ENCODE results near the gene PTPRU.
A peak's percentile ranks its signal among the peaks of the same experiment; 100 is the strongest.

PTPRU gene

DNA sequence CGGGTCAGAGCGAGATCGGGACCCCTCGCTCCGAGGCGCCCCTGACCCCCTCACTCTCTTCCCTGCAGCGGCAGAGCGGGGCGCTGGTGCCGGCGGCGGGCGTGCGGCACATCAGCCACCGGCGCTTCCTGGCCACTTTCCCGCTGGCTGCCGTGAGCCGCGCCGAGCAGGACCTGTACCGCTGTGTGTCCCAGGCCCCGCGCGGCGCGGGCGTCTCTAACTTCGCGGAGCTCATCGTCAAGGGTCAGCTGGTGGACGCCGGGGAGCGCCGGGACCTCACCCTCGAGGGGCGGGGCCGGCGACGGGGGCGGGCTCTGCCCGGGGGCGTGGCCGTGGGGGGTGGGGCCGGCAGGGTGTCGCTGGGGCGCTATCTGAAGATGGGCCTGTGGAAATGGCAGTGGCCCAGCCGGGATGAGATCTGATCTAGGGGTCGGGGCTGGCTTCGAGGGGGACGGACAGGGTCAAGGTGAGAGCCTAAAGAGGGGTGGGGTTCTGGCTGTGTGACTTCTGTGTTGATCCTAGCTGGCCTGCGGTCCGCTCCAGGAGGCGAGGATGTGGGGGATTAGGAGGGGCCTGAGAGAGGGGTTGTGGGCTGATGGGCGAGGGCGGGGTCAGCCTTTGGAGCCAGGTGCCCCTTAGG lies 23.6 kb downstream of the PTPRU start:
- ATAC-seq = peak; percentile 53
- DNase-seq = peak; percentile 49
- Mint-ChIP-seq H3K27ac (no peak overlapping the region), H3K36me3 (ENCODE audit: low read depth) (no peaks in the 10 kb centered on the region), H3K4me3 (peak overlapping the region; percentile 62), H3K27me3 (peaks cover 49% of the 10 kb centered on the region), H3K4me1 (peaks cover 5% of the 10 kb centered on the region), H3K9me3 (no peaks in the 10 kb centered on the region)

DNA sequence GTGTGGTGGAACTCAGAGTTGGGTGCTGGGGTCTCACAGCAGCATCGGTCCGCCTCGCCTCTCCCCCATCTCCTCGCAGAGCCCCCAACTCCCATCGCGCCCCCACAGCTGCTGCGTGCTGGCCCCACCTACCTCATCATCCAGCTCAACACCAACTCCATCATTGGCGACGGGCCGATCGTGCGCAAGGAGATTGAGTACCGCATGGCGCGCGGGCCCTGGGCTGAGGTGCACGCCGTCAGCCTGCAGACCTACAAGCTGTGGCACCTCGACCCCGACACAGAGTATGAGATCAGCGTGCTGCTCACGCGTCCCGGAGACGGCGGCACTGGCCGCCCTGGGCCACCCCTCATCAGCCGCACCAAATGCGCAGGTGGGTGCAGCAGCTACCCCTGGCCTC lies 24.2 kb downstream of the PTPRU start:
- Mint-ChIP-seq H3K27ac (no peak overlapping the region), H3K4me1 (peaks cover 5% of the 10 kb centered on the region), H3K9me3 (no peaks in the 10 kb centered on the region), H3K36me3 (ENCODE audit: low read depth) (no peaks in the 10 kb centered on the region), H3K27me3 (peaks cover 50% of the 10 kb centered on the region), H3K4me3 (peak overlapping the region; percentile 62)
- ATAC-seq (no peak), DNase-seq (no peak)

DNA sequence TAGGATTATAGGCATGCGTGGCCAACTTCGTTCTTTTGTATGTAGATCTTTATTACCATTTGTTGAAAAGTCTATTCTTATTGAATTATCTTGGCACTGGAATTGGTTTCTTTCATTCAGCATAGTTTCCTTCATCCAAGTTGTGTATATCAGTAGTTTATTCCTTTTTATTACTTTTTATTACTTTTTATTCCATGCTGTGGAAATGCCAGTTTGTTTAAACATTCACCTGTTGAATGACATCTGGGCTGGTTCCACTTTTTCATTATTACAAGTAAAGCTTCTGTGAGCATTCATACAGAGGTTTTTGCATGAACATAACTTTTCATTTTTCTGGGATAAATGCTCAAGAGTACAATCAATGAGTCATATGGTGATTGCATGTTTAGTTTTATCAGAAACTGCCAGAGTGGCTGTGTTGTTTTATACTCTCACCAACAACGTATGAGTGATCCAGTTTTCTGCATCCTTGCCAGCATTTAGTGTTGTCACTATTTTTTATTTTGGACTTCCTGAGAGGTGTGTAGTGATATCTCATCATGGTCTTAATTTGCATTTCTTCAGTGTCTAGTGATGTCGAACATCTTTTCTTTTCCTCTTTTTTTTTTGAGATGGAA lies 28.6 kb downstream of the PTPRU start:
- no peak for ATAC-seq
- H3K27me3 Mint-ChIP-seq = peaks cover 61% of the 10 kb centered on the region
- H3K4me3 Mint-ChIP-seq = no peak overlapping the region
- DNase-seq = no peak
- H3K27ac Mint-ChIP-seq = no peak overlapping the region
- peaks cover 5% of the 10 kb centered on the region for H3K4me1 Mint-ChIP-seq
- H3K9me3 Mint-ChIP-seq = no peaks in the 10 kb centered on the region
- H3K36me3 Mint-ChIP-seq (ENCODE audit: low read depth) = no peaks in the 10 kb centered on the region

DNA sequence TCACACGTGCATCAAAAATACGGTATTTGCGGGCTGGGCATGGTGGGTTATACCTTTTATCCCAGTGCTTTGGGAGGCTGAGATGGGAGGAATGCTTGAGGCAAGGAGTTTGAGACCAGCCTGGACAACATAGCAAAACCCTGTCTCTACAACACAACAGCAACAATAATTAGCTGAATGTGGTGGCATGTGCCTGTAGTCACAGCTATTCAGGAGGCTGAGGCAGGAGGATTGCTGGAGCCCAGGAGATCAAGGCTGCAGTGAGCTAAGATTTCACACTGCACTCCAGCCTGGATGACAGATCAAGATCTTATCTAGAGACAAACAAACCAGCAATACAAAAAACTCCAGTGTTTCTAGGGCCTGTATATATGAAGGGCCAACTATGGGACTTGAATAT lies 30.6 kb downstream of the PTPRU start:
- no peak overlapping the region for H3K27ac Mint-ChIP-seq
- no peaks in the 10 kb centered on the region for H3K4me1 Mint-ChIP-seq
- no peaks in the 10 kb centered on the region for H3K9me3 Mint-ChIP-seq
- no peak overlapping the region for H3K4me3 Mint-ChIP-seq
- DNase-seq = no peak
- H3K36me3 Mint-ChIP-seq (ENCODE audit: low read depth) = no peaks in the 10 kb centered on the region
- no peak for ATAC-seq
- peaks cover 49% of the 10 kb centered on the region for H3K27me3 Mint-ChIP-seq

DNA sequence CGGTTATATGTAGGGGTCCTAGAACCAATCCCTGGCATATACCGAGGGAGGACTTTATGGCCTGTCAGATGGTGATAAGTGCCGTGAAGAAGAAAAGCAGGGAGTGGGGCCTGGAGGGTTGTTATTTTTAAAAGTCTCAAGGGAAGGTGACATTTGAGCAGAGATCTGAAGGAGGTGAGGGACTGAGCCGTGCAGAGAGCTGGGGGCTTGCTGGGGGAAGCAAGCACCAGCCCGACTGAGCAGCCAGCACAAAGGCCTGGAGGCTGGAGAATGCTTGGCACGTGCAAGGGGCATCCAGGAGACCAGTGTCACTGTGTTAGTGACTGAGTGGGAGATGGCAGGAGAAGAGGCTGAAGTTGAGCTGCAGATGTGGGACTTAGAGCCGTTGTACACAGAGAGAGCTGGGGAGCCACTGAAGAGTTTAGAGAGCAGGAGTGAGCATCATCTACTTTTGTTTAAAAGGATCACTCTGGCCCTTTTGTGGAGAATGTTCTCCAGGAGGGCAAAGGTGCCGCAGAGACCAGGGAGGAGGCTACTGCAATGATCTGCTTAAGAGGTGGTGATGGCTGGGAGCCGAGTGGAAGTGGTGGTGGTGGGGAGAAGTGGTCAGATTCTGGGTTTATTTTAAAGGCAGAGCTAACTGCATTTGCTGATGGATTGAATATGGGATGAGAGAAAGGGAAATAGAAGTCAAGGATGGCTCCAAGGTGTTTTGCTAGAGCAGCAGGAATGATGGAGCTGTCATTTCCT lies 31.2 kb downstream of the PTPRU start:
- Mint-ChIP-seq H3K4me1 (no peaks in the 10 kb centered on the region), H3K9me3 (no peaks in the 10 kb centered on the region), H3K4me3 (no peak overlapping the region), H3K36me3 (ENCODE audit: low read depth) (no peaks in the 10 kb centered on the region), H3K27ac (no peak overlapping the region), H3K27me3 (peaks cover 45% of the 10 kb centered on the region)
- DNase-seq (no peak), ATAC-seq (no peak)

DNA sequence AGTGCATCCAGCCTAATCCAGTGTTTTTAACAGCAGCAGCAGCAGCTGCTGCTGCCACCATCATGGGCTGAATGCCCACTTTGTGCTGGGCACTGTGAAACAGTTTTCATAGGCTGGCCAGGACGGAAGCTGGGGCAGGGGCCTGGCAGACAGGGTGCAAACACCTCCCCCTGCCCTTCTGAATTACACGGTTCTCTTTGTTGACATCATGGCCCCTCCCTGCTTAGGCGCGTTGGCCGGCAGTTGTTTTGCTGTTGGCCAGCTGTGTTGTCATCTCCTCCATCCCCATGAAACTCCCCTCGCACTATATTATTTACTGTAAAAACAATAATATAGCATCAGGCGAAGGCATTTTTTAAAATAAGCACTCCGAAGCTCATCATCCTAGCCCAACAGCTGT lies 33.1 kb downstream of the PTPRU start:
- ATAC-seq (no peak), DNase-seq (no peak)
- Mint-ChIP-seq H3K4me3 (no peak overlapping the region), H3K36me3 (ENCODE audit: low read depth) (no peaks in the 10 kb centered on the region), H3K4me1 (no peaks in the 10 kb centered on the region), H3K27ac (no peak overlapping the region), H3K9me3 (no peaks in the 10 kb centered on the region), H3K27me3 (peaks cover 43% of the 10 kb centered on the region)

DNA sequence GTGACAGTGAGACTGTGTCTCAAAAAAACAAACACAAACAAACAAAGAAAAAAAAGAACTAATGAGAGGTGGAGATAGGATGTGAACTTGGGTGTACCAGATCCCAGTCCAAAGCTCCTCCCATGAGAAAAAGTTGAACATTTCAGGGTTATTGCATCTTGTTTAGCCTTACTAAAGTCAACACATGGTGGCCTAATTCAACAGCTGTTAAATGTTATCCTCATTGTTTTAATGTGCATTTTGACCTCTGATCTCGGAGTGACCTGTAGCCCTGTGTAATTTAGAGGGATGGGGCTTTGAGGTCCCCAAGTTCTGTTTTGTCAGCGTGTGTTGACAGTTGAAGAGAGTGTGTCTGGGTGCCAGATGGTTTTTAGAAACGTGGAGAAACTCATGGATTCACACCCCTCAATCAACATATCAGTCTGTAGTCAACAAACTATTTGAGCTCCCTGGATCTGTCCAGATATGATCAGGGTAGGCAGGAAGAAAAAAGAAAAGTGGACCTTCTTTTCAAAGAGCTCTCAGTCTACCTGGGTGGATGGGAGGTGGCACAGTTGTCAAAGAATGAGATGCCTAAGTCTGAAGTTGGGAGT lies 34.7 kb downstream of the PTPRU start:
- H3K9me3 Mint-ChIP-seq = no peaks in the 10 kb centered on the region
- DNase-seq = no peak
- H3K27ac Mint-ChIP-seq = no peak overlapping the region
- H3K36me3 Mint-ChIP-seq (ENCODE audit: low read depth) = no peaks in the 10 kb centered on the region
- no peaks in the 10 kb centered on the region for H3K4me1 Mint-ChIP-seq
- no peak for ATAC-seq
- peaks cover 37% of the 10 kb centered on the region for H3K27me3 Mint-ChIP-seq
- H3K4me3 Mint-ChIP-seq = no peak overlapping the region

DNA sequence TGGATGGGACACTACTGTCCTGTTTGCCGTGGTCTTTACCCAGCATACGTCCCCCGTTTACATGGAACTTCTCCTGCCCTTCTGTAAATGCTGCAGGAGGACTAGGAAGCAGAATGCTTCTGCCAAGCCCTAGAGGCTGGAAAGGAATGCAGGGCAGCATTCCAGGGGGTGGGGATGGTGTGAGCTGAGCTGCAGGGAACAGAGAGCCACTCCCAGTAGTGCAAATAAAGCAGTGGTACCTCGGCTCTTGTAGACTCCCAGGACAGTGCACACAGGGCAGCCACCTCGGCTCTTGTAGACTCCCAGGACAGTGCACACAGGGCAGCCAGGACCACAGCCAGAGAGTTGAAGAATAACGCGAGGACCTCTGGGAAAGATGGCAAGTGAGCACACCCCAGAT lies 35.4 kb downstream of the PTPRU start:
- Mint-ChIP-seq H3K9me3 (no peaks in the 10 kb centered on the region), H3K27me3 (peaks cover 31% of the 10 kb centered on the region), H3K36me3 (ENCODE audit: low read depth) (no peaks in the 10 kb centered on the region), H3K4me1 (no peaks in the 10 kb centered on the region), H3K4me3 (no peak overlapping the region), H3K27ac (no peak overlapping the region)
- DNase-seq (no peak), ATAC-seq (no peak)

DNA sequence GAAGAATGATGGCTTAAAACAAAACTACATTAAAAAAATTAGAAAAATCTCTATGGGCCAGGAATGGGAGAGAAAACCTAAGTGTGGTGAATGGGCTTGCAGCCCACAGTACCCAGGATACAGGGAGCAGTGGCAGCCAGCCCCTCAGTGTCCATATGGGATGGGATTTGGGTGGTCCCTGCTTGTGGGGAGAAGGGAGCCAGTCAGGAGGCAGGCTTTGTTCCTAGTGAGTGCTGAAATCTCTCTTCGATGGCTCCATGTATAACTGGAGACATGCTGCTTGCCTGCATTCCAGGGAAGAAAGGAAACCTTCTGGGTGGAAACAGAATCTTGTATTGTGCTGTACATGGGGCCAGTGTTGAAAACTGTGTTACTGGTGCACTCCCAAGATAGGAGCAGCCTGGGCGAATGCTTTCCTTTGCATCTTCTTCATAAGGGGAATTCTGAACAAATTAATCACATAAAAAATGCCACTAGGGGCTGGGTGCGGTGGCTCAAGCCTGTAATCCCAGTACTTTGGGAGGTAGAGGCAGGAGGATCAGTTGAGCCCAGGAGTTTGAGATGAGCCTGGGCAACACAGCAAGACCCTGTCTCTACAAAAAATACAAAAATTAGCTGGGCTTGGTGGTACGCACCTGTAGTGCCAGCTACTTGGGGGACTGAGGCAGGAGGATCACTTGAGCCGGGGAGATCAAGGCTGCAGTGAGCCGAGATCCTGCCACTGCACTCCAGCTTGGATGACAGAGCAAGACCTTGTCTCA lies 36.0 kb downstream of the PTPRU start:
- no peaks in the 10 kb centered on the region for H3K9me3 Mint-ChIP-seq
- ATAC-seq = no peak
- DNase-seq = no peak
- H3K27me3 Mint-ChIP-seq = peaks cover 25% of the 10 kb centered on the region
- H3K27ac Mint-ChIP-seq = no peak overlapping the region
- H3K36me3 Mint-ChIP-seq (ENCODE audit: low read depth) = no peaks in the 10 kb centered on the region
- no peak overlapping the region for H3K4me3 Mint-ChIP-seq
- H3K4me1 Mint-ChIP-seq = no peaks in the 10 kb centered on the region

DNA sequence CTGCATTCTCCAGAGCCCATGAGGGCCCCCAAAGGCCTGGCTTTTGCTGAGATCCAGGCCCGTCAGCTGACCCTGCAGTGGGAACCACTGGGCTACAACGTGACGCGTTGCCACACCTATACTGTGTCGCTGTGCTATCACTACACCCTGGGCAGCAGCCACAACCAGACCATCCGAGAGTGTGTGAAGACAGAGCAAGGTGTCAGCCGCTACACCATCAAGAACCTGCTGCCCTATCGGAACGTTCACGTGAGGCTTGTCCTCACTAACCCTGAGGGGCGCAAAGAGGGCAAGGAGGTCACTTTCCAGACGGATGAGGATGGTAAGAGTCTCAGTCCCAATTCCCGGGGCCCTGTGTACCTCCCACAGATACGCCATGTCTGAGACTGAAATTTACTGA lies 39.1 kb downstream of the PTPRU start:
- Mint-ChIP-seq H3K36me3 (ENCODE audit: low read depth) (no peaks in the 10 kb centered on the region), H3K9me3 (no peaks in the 10 kb centered on the region), H3K4me3 (no peak overlapping the region), H3K4me1 (no peaks in the 10 kb centered on the region), H3K27ac (no peak overlapping the region), H3K27me3 (peaks cover 12% of the 10 kb centered on the region)
- no peak for DNase-seq
- ATAC-seq = no peak

DNA sequence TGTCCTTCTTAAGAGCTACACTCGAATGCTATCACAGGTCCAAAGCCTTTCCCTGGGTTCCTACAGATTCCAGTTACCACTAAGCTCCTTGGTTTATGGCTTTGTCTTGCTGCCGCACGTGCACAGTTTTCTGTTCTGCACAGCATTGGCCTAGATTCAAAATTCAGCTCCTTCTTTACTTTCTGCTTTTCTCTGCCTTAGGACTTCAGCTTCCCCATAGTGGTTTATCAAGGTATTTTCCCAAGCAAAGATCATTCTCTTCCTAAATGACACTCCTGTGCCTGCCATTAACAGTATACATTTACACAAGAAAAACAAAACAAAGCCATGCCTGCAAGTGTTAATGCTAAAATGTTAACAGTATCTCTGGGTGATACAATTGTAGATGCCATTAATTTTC lies 41.8 kb downstream of the PTPRU start:
- Mint-ChIP-seq H3K4me1 (no peaks in the 10 kb centered on the region), H3K27ac (no peak overlapping the region), H3K4me3 (no peak overlapping the region), H3K9me3 (no peaks in the 10 kb centered on the region), H3K27me3 (peaks cover 3% of the 10 kb centered on the region), H3K36me3 (ENCODE audit: low read depth) (no peaks in the 10 kb centered on the region)
- ATAC-seq = no peak
- no peak for DNase-seq

DNA sequence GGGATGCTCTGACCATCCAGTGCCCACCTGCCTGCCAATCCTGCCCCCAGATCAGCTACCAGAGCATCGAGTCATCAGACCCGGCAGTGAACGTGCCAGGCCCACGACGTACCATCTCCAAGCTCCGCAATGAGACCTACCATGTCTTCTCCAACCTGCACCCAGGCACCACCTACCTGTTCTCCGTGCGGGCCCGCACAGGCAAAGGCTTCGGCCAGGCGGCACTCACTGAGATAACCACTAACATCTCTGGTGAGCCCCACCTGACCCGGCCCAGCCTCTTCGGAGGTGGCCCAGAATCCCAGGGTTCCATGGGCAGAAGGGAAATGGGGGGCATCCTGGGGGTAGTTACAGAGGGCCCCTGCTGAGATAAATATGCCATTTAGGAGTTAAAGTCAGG lies 43.1 kb downstream of the PTPRU start:
- Mint-ChIP-seq H3K27me3 (peaks cover 3% of the 10 kb centered on the region), H3K9me3 (no peaks in the 10 kb centered on the region), H3K36me3 (ENCODE audit: low read depth) (no peaks in the 10 kb centered on the region), H3K4me3 (no peak overlapping the region), H3K27ac (no peak overlapping the region), H3K4me1 (peaks cover 3% of the 10 kb centered on the region)
- no peak for DNase-seq
- no peak for ATAC-seq

DNA sequence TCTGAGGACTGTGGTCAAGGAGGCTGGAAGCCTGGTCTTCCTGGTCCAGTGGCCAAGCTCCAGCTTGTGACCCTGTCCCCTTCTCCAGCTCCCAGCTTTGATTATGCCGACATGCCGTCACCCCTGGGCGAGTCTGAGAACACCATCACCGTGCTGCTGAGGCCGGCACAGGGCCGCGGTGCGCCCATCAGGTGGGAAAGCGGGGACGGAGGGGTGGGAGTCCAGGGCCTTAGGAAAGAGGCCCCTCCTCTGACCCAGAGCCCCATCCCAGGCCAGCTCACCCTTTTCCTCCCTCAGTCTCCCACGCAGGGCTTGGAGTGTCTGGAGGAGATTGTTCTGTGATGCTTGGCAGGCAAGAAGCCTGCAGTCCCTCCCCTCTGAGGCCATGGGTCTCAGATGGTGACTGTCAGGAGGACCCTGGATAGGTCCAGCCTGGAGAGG lies 43.6 kb downstream of the PTPRU start:
- DNase-seq (no peak), ATAC-seq (no peak)
- H3K27ac Mint-ChIP-seq = no peak overlapping the region
- no peaks in the 10 kb centered on the region for H3K9me3 Mint-ChIP-seq
- no peaks in the 10 kb centered on the region for H3K36me3 Mint-ChIP-seq (ENCODE audit: low read depth)
- H3K4me3 Mint-ChIP-seq = no peak overlapping the region
- peaks cover 3% of the 10 kb centered on the region for H3K4me1 Mint-ChIP-seq
- H3K27me3 Mint-ChIP-seq = peaks cover 3% of the 10 kb centered on the region

DNA sequence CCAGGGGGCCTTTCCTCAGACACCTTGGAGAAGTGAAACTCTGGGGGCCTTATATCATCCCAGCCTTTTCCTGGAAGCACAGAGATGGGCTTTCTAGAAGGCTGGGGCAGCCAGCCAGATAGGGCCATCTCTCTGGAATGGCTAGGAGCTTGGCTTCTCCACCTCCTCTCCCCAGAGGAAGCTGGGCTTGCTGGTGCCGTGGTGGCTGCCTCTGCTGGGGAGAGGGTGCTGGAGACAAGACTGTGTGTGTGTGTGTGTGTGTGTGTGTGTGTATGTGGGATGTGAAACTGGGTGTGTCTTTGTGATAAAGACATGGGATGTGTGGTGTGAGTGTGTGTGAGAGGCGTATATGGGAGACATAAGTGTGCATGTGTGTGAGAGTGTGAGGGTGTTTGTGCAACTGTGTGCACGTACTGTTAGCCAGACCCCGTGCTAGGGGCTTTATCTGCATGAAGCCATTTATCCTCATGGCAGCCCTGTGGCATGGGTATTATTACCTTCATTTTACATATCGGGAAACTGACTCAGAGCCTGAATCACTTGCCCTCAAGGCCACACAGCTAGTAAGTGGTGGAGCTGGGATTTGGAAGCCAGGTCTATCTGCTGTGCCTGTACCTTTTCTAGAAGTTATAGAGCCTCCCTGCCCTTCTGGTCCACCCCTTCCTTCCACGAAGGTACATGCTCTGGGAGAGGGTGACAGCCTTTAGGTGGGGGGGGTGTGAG lies 44.2 kb downstream of the PTPRU start:
- ATAC-seq = no peak
- H3K4me1 Mint-ChIP-seq = peaks cover 3% of the 10 kb centered on the region
- peaks cover 3% of the 10 kb centered on the region for H3K27me3 Mint-ChIP-seq
- H3K4me3 Mint-ChIP-seq = no peak overlapping the region
- H3K36me3 Mint-ChIP-seq (ENCODE audit: low read depth) = no peaks in the 10 kb centered on the region
- DNase-seq = no peak
- H3K9me3 Mint-ChIP-seq = no peaks in the 10 kb centered on the region
- no peak overlapping the region for H3K27ac Mint-ChIP-seq
